Measurements from ENCODE around the gene APAF1.

- no peak for TF ChIP-seq CTCF (IDR thresholded peaks at IDR 0.05; ENCODE audit: extremely low read depth in 1 of 2, insufficient read depth in 1 of 2, low read depth in 1 of 2, low read length in 2 of 2)
- TF ChIP-seq POLR2AphosphoS5 (IDR thresholded peaks at IDR 0.05; ENCODE audit: insufficient read depth, low read depth, low read length), result no peak
- no peak for TF ChIP-seq GATA2 (IDR thresholded peaks at IDR 0.05; ENCODE audit: insufficient read depth, insufficient read length, low read depth, low read length)
- no peak for TF ChIP-seq MYC (IDR thresholded peaks at IDR 0.05; ENCODE audit: low read depth, low read length)
- no peak for TF ChIP-seq EZH2 (IDR thresholded peaks at IDR 0.05; ENCODE audit: borderline replicate concordance, low read depth, low read length, severe bottlenecking)
- TF ChIP-seq MAX (IDR thresholded peaks at IDR 0.05; ENCODE audit: insufficient read depth, insufficient read length), result no peak
Measured at GRCh38 chr12:98697209-98697608, 52.1 kb downstream of the APAF1 start.
